ENCODE measurements around the gene RAD54L.

RAD54L gene

DNA sequence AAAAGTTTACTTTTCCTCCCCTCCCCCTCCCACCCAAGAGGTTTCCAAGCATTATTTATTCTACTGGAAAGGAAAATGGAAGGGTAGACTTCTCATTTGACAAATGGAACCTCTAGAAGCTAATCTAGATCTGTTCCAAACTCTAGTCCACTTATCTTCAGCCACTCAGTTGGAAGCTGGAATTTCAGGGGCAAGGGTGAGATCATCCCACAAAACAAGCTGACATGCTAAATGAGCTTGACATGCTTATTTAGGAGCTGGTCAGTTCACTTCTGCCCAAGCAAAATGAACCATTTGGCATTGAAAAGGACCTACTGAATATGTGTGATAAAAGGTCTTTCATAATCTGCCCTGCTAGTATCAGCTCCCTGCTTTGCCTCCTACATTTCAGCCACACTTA, 50.8 kb downstream of the RAD54L start:
- no peak overlapping the region for H3K4me3 ChIP-seq (ENCODE audit: low read depth, low read length)
- no peak for DNase-seq (ENCODE audit: low read depth)
- TF ChIP-seq, protein P1, sequence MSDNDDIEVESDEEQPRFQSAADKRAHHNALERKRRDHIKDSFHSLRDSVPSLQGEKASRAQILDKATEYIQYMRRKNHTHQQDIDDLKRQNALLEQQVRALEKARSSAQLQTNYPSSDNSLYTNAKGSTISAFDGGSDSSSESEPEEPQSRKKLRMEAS (IDR thresholded peaks at IDR 0.05; ENCODE audit: low read depth, low read length) = no peak
- TF ChIP-seq POLR2A (IDR thresholded peaks at IDR 0.05; ENCODE audit: extremely low read depth, insufficient read length) (no peak), MYC (IDR thresholded peaks at IDR 0.05; ENCODE audit: low read depth, low read length) (no peak)
- TF ChIP-seq, protein P2, sequence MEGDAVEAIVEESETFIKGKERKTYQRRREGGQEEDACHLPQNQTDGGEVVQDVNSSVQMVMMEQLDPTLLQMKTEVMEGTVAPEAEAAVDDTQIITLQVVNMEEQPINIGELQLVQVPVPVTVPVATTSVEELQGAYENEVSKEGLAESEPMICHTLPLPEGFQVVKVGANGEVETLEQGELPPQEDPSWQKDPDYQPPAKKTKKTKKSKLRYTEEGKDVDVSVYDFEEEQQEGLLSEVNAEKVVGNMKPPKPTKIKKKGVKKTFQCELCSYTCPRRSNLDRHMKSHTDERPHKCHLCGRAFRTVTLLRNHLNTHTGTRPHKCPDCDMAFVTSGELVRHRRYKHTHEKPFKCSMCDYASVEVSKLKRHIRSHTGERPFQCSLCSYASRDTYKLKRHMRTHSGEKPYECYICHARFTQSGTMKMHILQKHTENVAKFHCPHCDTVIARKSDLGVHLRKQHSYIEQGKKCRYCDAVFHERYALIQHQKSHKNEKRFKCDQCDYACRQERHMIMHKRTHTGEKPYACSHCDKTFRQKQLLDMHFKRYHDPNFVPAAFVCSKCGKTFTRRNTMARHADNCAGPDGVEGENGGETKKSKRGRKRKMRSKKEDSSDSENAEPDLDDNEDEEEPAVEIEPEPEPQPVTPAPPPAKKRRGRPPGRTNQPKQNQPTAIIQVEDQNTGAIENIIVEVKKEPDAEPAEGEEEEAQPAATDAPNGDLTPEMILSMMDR (IDR thresholded peaks at IDR 0.05; ENCODE audit: low read depth, low read length) = no peak

DNA sequence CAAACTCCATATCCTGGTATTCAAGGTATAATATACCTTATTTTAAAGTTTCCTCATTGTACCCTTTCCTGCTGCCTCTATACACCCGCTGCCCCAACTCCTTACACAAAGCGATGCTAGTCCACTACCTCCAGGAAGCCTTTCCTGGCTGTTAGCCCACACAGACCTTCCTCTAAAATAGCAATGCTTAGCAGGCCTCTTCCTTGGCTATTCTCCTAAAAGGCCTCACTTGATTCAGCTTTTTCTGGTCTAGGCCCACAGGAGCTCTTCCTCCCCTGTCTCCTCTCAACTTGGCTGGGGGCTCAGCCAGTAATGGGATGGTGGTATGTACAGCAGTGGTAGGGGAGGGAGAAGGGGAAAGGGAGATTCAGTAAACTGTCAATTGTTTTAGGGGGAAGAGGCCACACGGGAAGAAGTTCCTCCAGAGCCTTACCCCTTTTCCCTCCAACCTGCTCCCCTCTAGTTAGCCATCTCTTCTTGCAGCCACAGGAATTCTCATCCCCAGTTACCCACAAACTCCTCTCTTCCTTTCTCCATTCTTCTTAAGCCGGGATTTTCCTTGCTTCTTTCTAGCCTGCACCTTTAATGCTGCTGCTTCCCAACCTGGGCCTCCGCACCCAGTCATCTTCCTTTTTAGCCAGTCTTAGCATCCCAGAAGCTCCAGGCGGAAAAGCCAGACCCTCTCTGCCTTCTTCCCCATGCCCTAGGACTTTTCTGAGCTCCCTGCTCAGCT, 53.3 kb downstream of the RAD54L start:
- peak overlapping the region; percentile 98 for H3K4me3 ChIP-seq (ENCODE audit: low read depth, low read length)
- DNase-seq (ENCODE audit: low read depth) = peak; percentile 25
- TF ChIP-seq, protein P2 (IDR thresholded peaks at IDR 0.05; ENCODE audit: low read depth, low read length) = no peak
- TF ChIP-seq, protein P1 (IDR thresholded peaks at IDR 0.05; ENCODE audit: low read depth, low read length) = no peak
- TF ChIP-seq MYC (IDR thresholded peaks at IDR 0.05; ENCODE audit: low read depth, low read length) = no peak
- TF ChIP-seq POLR2A (IDR thresholded peaks at IDR 0.05; ENCODE audit: extremely low read depth, insufficient read length) = no peak

DNA sequence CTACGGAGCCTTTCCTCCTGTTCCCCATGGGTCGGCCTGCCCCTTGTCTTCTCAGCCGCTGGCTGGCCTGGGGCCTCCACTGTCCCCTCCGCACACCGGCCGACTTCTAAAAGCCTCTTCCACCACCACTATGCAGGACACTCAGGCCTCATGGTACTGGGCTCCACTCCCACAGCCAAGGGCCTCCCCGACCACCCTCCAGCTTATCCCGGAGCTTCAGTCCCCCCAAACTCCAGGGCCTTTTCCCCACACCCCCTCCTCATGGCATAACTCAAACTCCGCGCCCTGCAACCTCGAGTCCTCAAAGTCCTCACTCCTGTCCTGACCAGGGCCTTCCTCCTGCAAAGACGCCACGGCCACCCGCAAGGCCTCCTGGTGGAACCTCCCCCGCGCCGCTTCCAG, 53.8 kb downstream of the RAD54L start:
- TF ChIP-seq, protein P1 (IDR thresholded peaks at IDR 0.05; ENCODE audit: low read depth, low read length) = peak; percentile 40; the same call in 1 of the 2 replicates
- TF ChIP-seq POLR2A (IDR thresholded peaks at IDR 0.05; ENCODE audit: extremely low read depth, insufficient read length) (no peak), MYC (IDR thresholded peaks at IDR 0.05; ENCODE audit: low read depth, low read length) (peak; percentile 54; the same call in 1 of the 2 replicates)
- TF ChIP-seq, protein P2 (IDR thresholded peaks at IDR 0.05; ENCODE audit: low read depth, low read length) = no peak
- H3K4me3 ChIP-seq (ENCODE audit: low read depth, low read length) = peak overlapping the region; percentile 98
- no peak for DNase-seq (ENCODE audit: low read depth)

DNA sequence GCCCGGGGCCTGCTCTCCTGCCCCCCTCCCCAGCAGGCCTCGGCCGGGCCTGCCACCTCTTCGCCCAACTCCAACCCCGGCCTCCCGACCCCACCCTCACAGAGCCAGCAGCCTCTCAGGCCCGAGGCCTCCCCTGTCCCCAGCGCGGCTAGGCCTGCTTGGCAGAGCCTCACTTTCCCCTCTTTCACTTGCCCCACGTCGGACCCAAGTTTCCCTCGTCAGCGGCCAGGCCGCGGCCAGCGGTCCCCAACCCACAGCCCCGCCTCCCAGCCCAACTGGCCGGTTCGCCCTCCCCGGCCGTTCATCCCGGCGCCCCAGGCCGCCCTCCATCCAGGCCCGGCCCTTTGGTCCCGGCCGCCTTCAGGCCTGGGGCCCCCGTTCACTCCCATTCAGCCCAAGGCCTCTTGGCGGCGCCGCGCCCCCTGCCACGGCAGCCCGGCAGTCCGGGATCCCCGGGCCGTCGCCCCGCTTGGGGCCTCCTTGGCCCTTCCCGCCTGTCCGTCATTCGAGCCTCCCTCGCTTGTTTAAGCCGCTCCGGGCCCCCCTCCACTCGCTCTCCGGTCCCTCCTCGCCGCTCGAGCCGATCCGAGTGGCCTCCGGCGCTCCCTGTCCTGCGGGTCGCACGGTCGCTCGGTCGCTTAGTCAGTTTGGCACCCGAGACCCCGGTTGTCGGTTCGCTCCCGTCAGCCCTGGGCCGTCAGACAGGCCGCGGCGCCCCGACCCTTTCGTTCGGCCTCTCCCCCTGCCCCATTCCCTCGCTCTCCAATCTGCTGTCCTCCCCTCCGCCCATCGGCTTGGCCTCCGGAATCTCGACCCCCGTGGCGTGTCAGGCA, 54.5 kb downstream of the RAD54L start:
- DNase-seq (ENCODE audit: low read depth) = peak; percentile 81
- peak overlapping the region; percentile 98 for H3K4me3 ChIP-seq (ENCODE audit: low read depth, low read length)
- TF ChIP-seq POLR2A (IDR thresholded peaks at IDR 0.05; ENCODE audit: extremely low read depth, insufficient read length) = no peak
- TF ChIP-seq, protein P1 (IDR thresholded peaks at IDR 0.05; ENCODE audit: low read depth, low read length) = no peak
- TF ChIP-seq, protein P2 (IDR thresholded peaks at IDR 0.05; ENCODE audit: low read depth, low read length) = peak; percentile 12
- no peak for TF ChIP-seq MYC (IDR thresholded peaks at IDR 0.05; ENCODE audit: low read depth, low read length)

DNA sequence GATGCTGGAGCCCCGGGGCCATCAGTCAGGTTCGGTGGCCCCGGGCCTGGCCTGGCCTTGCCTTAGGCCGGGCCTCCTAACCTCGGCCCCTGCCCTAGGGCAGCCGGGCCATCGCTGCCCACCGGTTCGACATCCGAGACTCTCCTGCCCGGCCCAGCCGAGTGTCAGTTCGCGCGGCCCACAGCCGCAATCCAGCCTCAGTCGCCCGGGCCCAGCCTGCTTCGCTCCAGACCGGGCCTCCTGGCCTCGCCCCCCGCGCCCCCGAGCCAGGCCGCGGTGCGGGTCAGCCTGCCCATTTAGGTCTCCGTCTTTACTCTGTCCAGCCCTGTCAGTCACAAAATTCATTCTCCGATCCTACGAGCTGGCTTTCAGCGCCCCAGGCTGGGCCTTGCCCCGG, 55.1 kb downstream of the RAD54L start:
- no peak for TF ChIP-seq POLR2A (IDR thresholded peaks at IDR 0.05; ENCODE audit: extremely low read depth, insufficient read length)
- TF ChIP-seq, protein P1 (IDR thresholded peaks at IDR 0.05; ENCODE audit: low read depth, low read length) = no peak
- no peak for TF ChIP-seq MYC (IDR thresholded peaks at IDR 0.05; ENCODE audit: low read depth, low read length)
- TF ChIP-seq, protein P2 (IDR thresholded peaks at IDR 0.05; ENCODE audit: low read depth, low read length) = no peak
- H3K4me3 ChIP-seq (ENCODE audit: low read depth, low read length) = peak overlapping the region; percentile 98
- no peak for DNase-seq (ENCODE audit: low read depth)

All from NB4 (cell line).